Neuronal stem cell (in vitro differentiated cells): ENCODE data around the gene SLC38A10.

Experiments used
- DNase-seq: peaks from one replicate; pipeline ENCODE4 v3.0.0-alpha.2; 2013; ENCODE audit warnings: low spot score
- H2AFZ ChIP-seq: one replicate; pipeline ENCODE4 v1.6.1; 2013; ENCODE audit warnings: mild to moderate bottlenecking, low read length, inconsistent platforms
- H2AK5ac ChIP-seq: 2 replicates; pipeline ENCODE4 v1.6.1; 2013; ENCODE audit warnings: low read depth, mild to moderate bottlenecking, inconsistent platforms, low read length, moderate library complexity, mixed read lengths
- H2BK120ac ChIP-seq: 2 replicates; pipeline ENCODE4 v1.6.1; 2013; ENCODE audit warnings: low read depth, mild to moderate bottlenecking, inconsistent platforms, low read length, moderate library complexity, mixed read lengths
- H2BK12ac ChIP-seq: one replicate; pipeline ENCODE4 v1.6.1; 2013; ENCODE audit warnings: low read length, inconsistent platforms
- H2BK15ac ChIP-seq: 2 replicates; pipeline ENCODE4 v1.6.1; 2013; ENCODE audit warnings: mild to moderate bottlenecking, low read length, inconsistent platforms, mixed read lengths
- H2BK5ac ChIP-seq: one replicate; pipeline ENCODE4 v1.6.1; 2013; ENCODE audit warnings: inconsistent platforms, mild to moderate bottlenecking, low read length, moderate library complexity
- H3K14ac ChIP-seq: one replicate; pipeline ENCODE4 v1.6.1; 2013; ENCODE audit warnings: low read length, inconsistent platforms
- H3K18ac ChIP-seq: 2 replicates; pipeline ENCODE4 v1.6.1; 2013; ENCODE audit warnings: low read length, inconsistent platforms
- H3K23ac ChIP-seq: 2 replicates; pipeline ENCODE4 v1.6.1; 2013; ENCODE audit warnings: low read depth, mild to moderate bottlenecking, mixed read lengths, low read length, inconsistent platforms; ENCODE audit not compliant: poor library complexity
- H3K27ac ChIP-seq: replicated peaks from 3 replicates; pipeline ENCODE4 v1.5.1; 2013; ENCODE audit warnings: low read length, inconsistent platforms
- H3K27me3 ChIP-seq, 3 experiments: 2 replicates each; pipeline ENCODE4 v1.6.1; 2013; ENCODE audit warnings: low read length in 3 of 3, mild to moderate bottlenecking in 2 of 3, inconsistent platforms in 1 of 3, low read depth in 1 of 3, mixed read lengths in 1 of 3, moderate library complexity in 1 of 3; ENCODE audit not compliant: control insufficient read depth in 3 of 3, insufficient read depth in 3 of 3
- H3K36me3 ChIP-seq, 2 donors: replicated peaks in 1 of 2; 2 replicates each; pipeline ENCODE4 v1.6.1; 2013; ENCODE audit warnings: low read length in 2 of 2; ENCODE audit not compliant: control insufficient read depth in 2 of 2, insufficient read depth in 2 of 2
- H3K4ac ChIP-seq: 2 replicates; pipeline ENCODE4 v1.6.1; 2013; ENCODE audit warnings: inconsistent platforms, mild to moderate bottlenecking, low read length, moderate library complexity
- H3K4me1 ChIP-seq, 2 donors: 1 replicate in 1 of 2; 2 replicates in 1 of 2; pipeline ENCODE4 v1.6.1; 2013; ENCODE audit warnings: low read length in 2 of 2, low read depth in 1 of 2; ENCODE audit not compliant: control insufficient read depth in 2 of 2, insufficient read depth in 1 of 2
- H3K4me2 ChIP-seq: one replicate; pipeline ENCODE4 v1.6.1; 2013; ENCODE audit warnings: mild to moderate bottlenecking, low read length, inconsistent platforms; ENCODE audit not compliant: insufficient read depth, poor library complexity, severe bottlenecking
- H3K4me3 ChIP-seq, 2 donors: 2 replicates each; pipeline ENCODE4 v1.5.1; 2013; ENCODE audit warnings: low read length in 2 of 2, mild to moderate bottlenecking in 2 of 2, inconsistent platforms in 1 of 2, moderate library complexity in 1 of 2
- H3K79me1 ChIP-seq: one replicate; pipeline ENCODE4 v1.6.1; 2013; ENCODE audit warnings: low read depth, mild to moderate bottlenecking, inconsistent platforms, low read length, moderate library complexity
- H3K9ac ChIP-seq: one replicate; pipeline ENCODE4 v1.6.1; 2013; ENCODE audit warnings: mild to moderate bottlenecking, low read depth, low read length, inconsistent platforms; ENCODE audit not compliant: poor library complexity
- H3K9me3 ChIP-seq, 2 donors: replicated peaks in 1 of 2; 2 replicates each; pipeline versions ENCODE3 to v1.6.1; 2013; ENCODE audit warnings: low read length in 2 of 2, mild to moderate bottlenecking in 2 of 2, inconsistent platforms in 1 of 2, low read depth in 1 of 2, mixed read lengths in 1 of 2, moderate library complexity in 1 of 2; ENCODE audit not compliant: control insufficient read depth in 2 of 2, insufficient read depth in 1 of 2
- H4K8ac ChIP-seq: one replicate; pipeline ENCODE4 v1.6.1; 2013; ENCODE audit warnings: low read depth, mild to moderate bottlenecking, inconsistent platforms, low read length, moderate library complexity
- H4K91ac ChIP-seq: one replicate; pipeline ENCODE4 v1.6.1; 2013; ENCODE audit warnings: low read length, low read depth, mild to moderate bottlenecking, inconsistent platforms; ENCODE audit not compliant: poor library complexity
- WGBS, 2 donors: extraction: QIAGEN DNeasy Blood & Tissue Kit; methylation state at CpG; one replicate each; pipeline ENCODE4 v1.1.7; 2013; ENCODE audit warnings: missing lambda C conversion rate in 2 of 2, mixed read lengths in 1 of 2; ENCODE audit not compliant: insufficient read length in 2 of 2, insufficient replicate concordance in 1 of 2; ENCODE audit errors: extremely low coverage in 2 of 2; 5-methylcytosine and 5-hydroxymethylcytosine counted together

Gene SLC38A10

DNA sequence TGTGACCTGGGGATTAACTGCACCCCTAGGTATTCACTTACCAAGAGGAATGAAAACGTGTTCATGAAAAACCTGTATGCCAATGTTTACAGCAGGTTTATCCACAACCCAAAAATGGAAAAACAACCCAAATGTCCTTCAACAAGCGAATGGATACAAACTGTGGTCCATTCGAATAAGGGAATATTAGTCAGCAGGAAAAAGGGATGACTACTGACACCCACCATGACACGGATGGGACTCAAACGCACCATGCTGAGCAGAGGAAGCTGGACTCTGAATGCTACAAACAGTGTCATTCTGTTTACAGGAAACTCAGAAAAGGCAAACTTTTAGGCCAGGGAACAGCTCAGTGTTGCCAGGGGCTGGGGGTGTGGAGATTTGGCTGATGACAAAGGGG lies 4.9 kb downstream of the SLC38A10 start:
- H2BK120ac ChIP-seq, result no peak overlapping the region
- peaks cover 19% of the 10 kb centered on the region for H3K79me1 ChIP-seq
- no peak overlapping the region for H3K4ac ChIP-seq
- no peak overlapping the region for H2BK15ac ChIP-seq
- H3K4me2 ChIP-seq, result no peak overlapping the region
- no peak overlapping the region for H4K91ac ChIP-seq
- H3K18ac ChIP-seq, result no peak overlapping the region
- H3K4me3 ChIP-seq, result no peak overlapping the region
- H4K8ac ChIP-seq, result no peak overlapping the region
- H3K14ac ChIP-seq, result no peak overlapping the region
- DNase-seq, result no peak
- no peak overlapping the region for H2BK5ac ChIP-seq
- H3K23ac ChIP-seq, result no peak overlapping the region
- no peak overlapping the region for H3K9ac ChIP-seq
- no peak overlapping the region for H3K27ac ChIP-seq
- peaks cover 8 to 36% of the 10 kb centered on the region in 2 donors for H3K36me3 ChIP-seq
- no peak overlapping the region for H2AK5ac ChIP-seq
- H3K4me1 ChIP-seq, result peaks cover 5 to 11% of the 10 kb centered on the region in 2 donors
- no peak overlapping the region for H2BK12ac ChIP-seq
- H3K9me3 ChIP-seq, result no peaks in the 10 kb centered on the region
- H3K27me3 ChIP-seq, result no peaks in the 10 kb centered on the region
- H2AFZ ChIP-seq, result no peak overlapping the region
- no CpG with 5 or more reads among the region's 5 CpGs for WGBS, 2 donors

- Histone ChIP-seq H3K4me3 (peak overlapping the region in 1 of 2 donors; percentile 1), H3K18ac (peak overlapping the region; percentile 68), H3K27ac (no peak overlapping the region), H4K91ac (no peak overlapping the region), H3K27me3 (no peaks in the 10 kb centered on the region), H2BK15ac (no peak overlapping the region), H3K9ac (no peak overlapping the region), H3K4me1 (peaks cover 6 to 14% of the 10 kb centered on the region in 2 donors), H2AFZ (no peak overlapping the region), H3K4me2 (no peak overlapping the region), H3K4ac (no peak overlapping the region), H2BK5ac (peak overlapping the region; percentile 32), H3K14ac (no peak overlapping the region), H3K79me1 (peaks cover 14% of the 10 kb centered on the region), H2BK120ac (no peak overlapping the region), H2BK12ac (no peak overlapping the region), H3K23ac (peak overlapping the region; percentile 61), H4K8ac (no peak overlapping the region), H3K9me3 (no peaks in the 10 kb centered on the region), H3K36me3 (peaks cover 8 to 36% of the 10 kb centered on the region in 2 donors), H2AK5ac (no peak overlapping the region)
- no peak for DNase-seq
- WGBS, 2 donors, result no CpG with 5 or more reads among the region's 21 CpGs
Measured at GRCh38 chr17:81289627-81290026, 5.5 kb downstream of the SLC38A10 start.

DNA sequence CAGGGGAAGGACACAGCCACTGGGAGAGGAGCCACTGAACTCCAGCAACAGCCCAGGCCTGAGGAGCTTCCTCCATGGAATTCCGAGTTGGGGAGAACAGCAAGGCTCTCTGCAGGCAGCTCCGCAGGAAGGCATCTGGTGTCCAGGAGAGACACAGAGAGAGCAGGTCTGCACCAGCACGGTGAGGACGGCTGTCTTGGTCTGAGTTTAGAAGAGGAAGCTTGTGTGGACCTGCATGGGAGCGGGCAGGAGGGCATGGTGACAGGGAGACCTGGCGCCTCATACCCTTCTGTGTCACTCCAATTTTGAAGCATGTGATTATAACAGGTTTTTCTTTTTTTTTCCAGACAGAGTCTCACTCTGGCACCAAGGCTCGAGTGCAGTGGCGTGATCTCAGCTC lies 6.4 kb downstream of the SLC38A10 start:
- no peak overlapping the region for H2AK5ac ChIP-seq
- DNase-seq, result no peak
- H3K14ac ChIP-seq, result no peak overlapping the region
- H3K4me3 ChIP-seq, result no peak overlapping the region
- H3K18ac ChIP-seq, result no peak overlapping the region
- no peak overlapping the region for H3K4ac ChIP-seq
- no CpG with 5 or more reads among the region's 8 CpGs for WGBS, 2 donors
- H3K4me2 ChIP-seq, result no peak overlapping the region
- peaks cover 11% of the 10 kb centered on the region for H3K79me1 ChIP-seq
- no peak overlapping the region for H4K91ac ChIP-seq
- H2AFZ ChIP-seq, result no peak overlapping the region
- H2BK15ac ChIP-seq, result no peak overlapping the region
- H2BK5ac ChIP-seq, result no peak overlapping the region
- H3K9me3 ChIP-seq, result no peaks in the 10 kb centered on the region
- peaks cover 8 to 36% of the 10 kb centered on the region in 2 donors for H3K36me3 ChIP-seq
- peak overlapping the region; percentile 36 for H3K9ac ChIP-seq
- no peak overlapping the region for H3K27ac ChIP-seq
- no peak overlapping the region for H2BK120ac ChIP-seq
- H4K8ac ChIP-seq, result no peak overlapping the region
- H3K23ac ChIP-seq, result no peak overlapping the region
- no peak overlapping the region for H2BK12ac ChIP-seq
- H3K27me3 ChIP-seq, result no peaks in the 10 kb centered on the region
- H3K4me1 ChIP-seq, result peaks cover 6 to 9% of the 10 kb centered on the region in 2 donors

- no peaks in the 10 kb centered on the region for H3K27me3 ChIP-seq
- H2BK5ac ChIP-seq, result no peak overlapping the region
Measured at GRCh38 chr17:81287741-81288430, 7.2 kb downstream of the SLC38A10 start.

More at GRCh38 chr17:81287741-81288430, 7.2 kb downstream of the SLC38A10 start:
- no peak overlapping the region for H2BK12ac ChIP-seq
- H3K4me1 ChIP-seq, result peaks cover 6 to 9% of the 10 kb centered on the region in 2 donors
- no peak overlapping the region for H3K4ac ChIP-seq
- no peak overlapping the region for H2AK5ac ChIP-seq
- no peak overlapping the region for H2AFZ ChIP-seq
- H3K27ac ChIP-seq, result no peak overlapping the region
- DNase-seq, result no peak
- no CpG with 5 or more reads among the region's 16 CpGs for WGBS, 2 donors
- no peak overlapping the region for H3K4me3 ChIP-seq
- H3K79me1 ChIP-seq, result peaks cover 9% of the 10 kb centered on the region
- H3K14ac ChIP-seq, result no peak overlapping the region
- no peak overlapping the region for H4K91ac ChIP-seq
- no peaks in the 10 kb centered on the region for H3K9me3 ChIP-seq
- no peak overlapping the region for H2BK120ac ChIP-seq
- no peak overlapping the region for H3K23ac ChIP-seq
- H3K36me3 ChIP-seq, result peaks cover 8 to 41% of the 10 kb centered on the region in 2 donors
- no peak overlapping the region for H2BK15ac ChIP-seq
- H3K4me2 ChIP-seq, result no peak overlapping the region
- H3K9ac ChIP-seq, result no peak overlapping the region
- H4K8ac ChIP-seq, result no peak overlapping the region
- H3K18ac ChIP-seq, result no peak overlapping the region
